Measurements from ENCODE around the gene KRT83. TPM values are rescaled to one million over a fixed set of nuclear protein-coding genes. Genes with fewer than 3 reads are reported as not detected.
A peak's percentile ranks its signal among the peaks of the same experiment; 100 is the strongest.

Gene KRT83
- total and polyA plus RNA-seq, 2 of the 13 experiments (the other 11 are each of a cell fraction or from before 2014, with no cell fraction given), result not detected

DNA sequence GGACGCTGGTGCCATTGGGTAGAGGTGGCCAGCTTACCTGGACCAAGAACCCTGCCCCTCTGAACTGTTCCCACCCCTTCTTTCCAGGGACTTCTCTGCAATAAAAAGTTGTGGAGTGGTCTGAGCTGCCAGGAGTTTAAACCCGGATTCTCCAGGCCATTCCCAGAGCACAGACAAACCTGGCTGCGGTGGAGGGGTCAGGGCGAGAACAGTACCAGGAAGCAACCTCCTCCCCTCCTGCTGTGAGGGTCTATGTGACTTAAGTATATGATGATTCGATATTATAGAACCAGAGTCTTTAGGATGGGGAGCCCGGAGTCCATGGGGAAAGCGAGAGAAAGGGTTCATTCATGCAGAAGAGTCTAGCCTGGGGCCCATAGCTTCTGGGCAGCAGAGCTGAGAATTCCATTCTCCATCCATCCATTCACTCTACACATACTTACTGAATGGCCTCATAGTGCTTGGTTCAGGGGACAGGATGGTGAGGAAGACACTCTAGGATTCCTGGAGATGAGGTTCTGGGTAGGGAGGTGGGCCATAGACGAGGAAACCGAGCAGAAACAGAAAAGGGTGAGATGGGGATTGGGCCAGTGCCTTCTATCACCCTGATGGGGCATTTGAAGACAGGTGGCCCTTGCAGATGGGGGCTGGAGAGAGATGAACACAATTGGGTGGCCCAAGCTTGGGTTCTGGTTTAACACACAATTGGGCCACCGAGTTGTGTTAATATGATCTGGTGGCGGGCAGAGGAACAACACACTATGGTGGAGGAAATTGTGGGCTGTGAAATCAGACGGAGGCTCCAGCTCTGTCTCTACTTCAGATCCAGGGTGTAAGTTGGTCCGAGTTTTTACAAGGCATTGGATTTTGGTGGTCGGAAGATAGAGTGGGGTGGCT lies 41.5 kb downstream of the KRT83 start:
- no peaks in the 10 kb centered on the region for H3K9me3 ChIP-seq (ENCODE audit: low read length)
- ChIA-PET POLR2A (no interaction called here), CTCF (ENCODE audit: low intra/inter-chr PET ratio, low total read pairs) (interaction anchor here (1.5 to 1.8 kb wide), 2 partner anchors 48 to 58 kb away, joined by 3 to 4 read pairs; no protein-coding TSS in a partner anchor)
- intact Hi-C loops (cut with micrococcal nuclease; ENCODE audit: unreplicated experiment), result no loop called here
- no peak for TF ChIP-seq AHR (CRISPR knock-in tag; IDR thresholded peaks at IDR 0.05)
- 0 out of 2 replicates have a peak, but pooled peaks have one; percentile 3 for TF ChIP-seq JUND (CRISPR knock-in tag; IDR thresholded peaks at IDR 0.05)
- peaks cover 4 to 32% of the 10 kb centered on the region in 2 experiments; a peak in 2 of 5 replicates for H3K27me3 ChIP-seq (ENCODE audit: control insufficient read depth in 1 of 2, insufficient read depth in 2 of 2, low read length in 2 of 2)
- no peaks in the 10 kb centered on the region for H4K20me1 ChIP-seq (ENCODE audit: insufficient read depth, low read length)
- DNase-seq (ENCODE audit: low spot score) (no peak), ATAC-seq (no peak), FAIRE-seq (no peak)
- no peak overlapping the region for H3K4me3 ChIP-seq (replicated peaks in 1 of 3; ENCODE audit: insufficient read depth in 1 of 3, low read depth in 2 of 3, low read length in 3 of 3)
- no peak overlapping the region for H3K4me2 ChIP-seq (ENCODE audit: low read depth, low read length)
- 56% methylated on average over 14 of the region's 14 CpGs for WGBS (ENCODE audit: low lambda C conversion rate)
- in situ Hi-C loops (cut with HindIII; ENCODE audit: extremely low pct_ligation_motif_present, low pct_unique_long_range_greater_than_20kb), result no loop called here
- no peak overlapping the region for H2AFZ ChIP-seq (ENCODE audit: low read length)
- H3K4me1 ChIP-seq (ENCODE audit: insufficient read depth, low read length), result peaks cover 36% of the 10 kb centered on the region
- no peaks in the 10 kb centered on the region for H3K36me3 ChIP-seq (replicated peaks in 1 of 2; ENCODE audit: control insufficient read depth in 1 of 2, insufficient read depth in 2 of 2, low read length in 2 of 2)
- H3K9ac ChIP-seq (ENCODE audit: insufficient read depth, low read depth, low read length), result no peak overlapping the region
- BruUV-seq (replicated peaks), result no TSS peak
- no peaks in the 10 kb centered on the region for H3K79me2 ChIP-seq (ENCODE audit: insufficient read depth, low read length)
- H3K27ac ChIP-seq (ENCODE audit: extremely low read length, insufficient read depth, low read length), result no peak overlapping the region

DNA sequence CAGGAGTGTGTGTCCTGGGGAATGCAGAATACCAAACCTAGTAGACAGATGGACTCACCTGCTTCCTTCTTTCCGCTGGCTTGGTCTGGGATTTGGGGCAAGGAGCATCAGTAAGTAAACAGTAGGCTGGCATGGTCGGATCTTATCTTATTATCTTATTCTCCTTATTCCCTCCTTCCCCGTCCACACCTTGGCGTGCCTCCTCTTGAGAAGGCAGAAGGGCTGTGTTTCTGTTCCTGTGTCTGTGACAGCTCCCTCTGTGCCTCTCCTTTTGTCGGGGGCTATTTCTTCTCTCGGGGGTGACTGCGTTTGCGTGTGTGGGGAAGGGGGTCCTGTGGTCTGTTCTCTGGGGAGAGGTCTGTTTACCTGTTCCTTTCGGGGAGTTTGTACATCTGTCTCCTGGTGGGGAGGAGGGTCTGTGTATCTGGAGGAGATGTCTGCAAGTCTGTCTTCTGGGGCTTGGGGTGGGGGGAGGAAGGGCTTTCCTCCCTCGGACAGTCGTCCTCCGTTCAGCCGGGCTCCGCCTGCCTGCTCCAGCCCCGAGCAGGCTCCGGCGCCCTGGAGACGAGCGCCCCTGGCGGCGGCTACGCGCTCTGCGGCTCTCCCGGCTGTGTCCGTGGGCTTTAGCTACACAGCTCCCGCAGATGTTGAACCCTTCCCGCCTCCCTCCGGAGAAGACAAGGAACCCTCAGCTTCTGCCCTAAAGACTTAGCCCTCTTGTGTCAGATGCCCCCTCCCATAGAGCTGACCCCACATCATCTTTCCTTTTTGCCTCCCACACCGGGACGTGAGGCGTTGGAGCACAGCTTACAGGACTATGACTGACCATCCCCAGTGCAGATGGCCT lies 42.4 kb downstream of the KRT83 start:
- H4K20me1 ChIP-seq (ENCODE audit: insufficient read depth, low read length), result no peaks in the 10 kb centered on the region
- H2AFZ ChIP-seq (ENCODE audit: low read length), result no peak overlapping the region
- peak overlapping the region; percentile 36; the same call in 1 of the 2 replicates for H3K4me2 ChIP-seq (ENCODE audit: low read depth, low read length)
- no TSS peak for BruUV-seq (replicated peaks)
- H3K9ac ChIP-seq (ENCODE audit: insufficient read depth, low read depth, low read length), result no peak overlapping the region
- no peak overlapping the region; a peak in 1 of 6 replicates for H3K4me3 ChIP-seq (replicated peaks in 1 of 3; ENCODE audit: insufficient read depth in 1 of 3, low read depth in 2 of 3, low read length in 3 of 3)
- no peaks in the 10 kb centered on the region for H3K79me2 ChIP-seq (ENCODE audit: insufficient read depth, low read length)
- peaks cover 4 to 34% of the 10 kb centered on the region in 2 experiments; a peak in 2 of 5 replicates for H3K27me3 ChIP-seq (ENCODE audit: control insufficient read depth in 1 of 2, insufficient read depth in 2 of 2, low read length in 2 of 2)
- H3K27ac ChIP-seq (ENCODE audit: extremely low read length, insufficient read depth, low read length), result no peak overlapping the region
- H3K9me3 ChIP-seq (ENCODE audit: low read length), result no peaks in the 10 kb centered on the region
- ChIA-PET CTCF (ENCODE audit: low intra/inter-chr PET ratio, low total read pairs) (interaction anchor here (1.8 kb wide), 1 partner anchor 57 kb away, joined by 4 read pairs; no protein-coding TSS in a partner anchor), POLR2A (no interaction called here)
- DNase-seq (ENCODE audit: low spot score), result peak; percentile 21
- 29% methylated on average over 16 of the region's 32 CpGs for WGBS (ENCODE audit: low lambda C conversion rate)
- peak; percentile 98 for ATAC-seq
- no peaks in the 10 kb centered on the region for H3K36me3 ChIP-seq (replicated peaks in 1 of 2; ENCODE audit: control insufficient read depth in 1 of 2, insufficient read depth in 2 of 2, low read length in 2 of 2)
- intact Hi-C loops (cut with micrococcal nuclease; ENCODE audit: unreplicated experiment) (no loop called here), in situ Hi-C loops (cut with HindIII; ENCODE audit: extremely low pct_ligation_motif_present, low pct_unique_long_range_greater_than_20kb) (no loop called here)
- FAIRE-seq, result no peak
- H3K4me1 ChIP-seq (ENCODE audit: insufficient read depth, low read length), result peaks cover 36% of the 10 kb centered on the region
- TF ChIP-seq, protein P1, sequence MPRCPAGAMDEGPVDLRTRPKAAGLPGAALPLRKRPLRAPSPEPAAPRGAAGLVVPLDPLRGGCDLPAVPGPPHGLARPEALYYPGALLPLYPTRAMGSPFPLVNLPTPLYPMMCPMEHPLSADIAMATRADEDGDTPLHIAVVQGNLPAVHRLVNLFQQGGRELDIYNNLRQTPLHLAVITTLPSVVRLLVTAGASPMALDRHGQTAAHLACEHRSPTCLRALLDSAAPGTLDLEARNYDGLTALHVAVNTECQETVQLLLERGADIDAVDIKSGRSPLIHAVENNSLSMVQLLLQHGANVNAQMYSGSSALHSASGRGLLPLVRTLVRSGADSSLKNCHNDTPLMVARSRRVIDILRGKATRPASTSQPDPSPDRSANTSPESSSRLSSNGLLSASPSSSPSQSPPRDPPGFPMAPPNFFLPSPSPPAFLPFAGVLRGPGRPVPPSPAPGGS (CRISPR knock-in tag; IDR thresholded peaks at IDR 0.05), result no peak
- TF ChIP-seq ZNF326 (CRISPR knock-in tag; IDR thresholded peaks at IDR 0.05; ENCODE audit: borderline replicate concordance) (no peak), GABPB1 (CRISPR knock-in tag; IDR thresholded peaks at IDR 0.05) (peak; percentile 53; the same call in 1 of the 2 replicates), ZNF672 (CRISPR knock-in tag; IDR thresholded peaks at IDR 0.05) (no peak), YY1 (IDR thresholded peaks at IDR 0.05; ENCODE audit: insufficient read depth, insufficient replicate concordance, low read depth, low read length) (peak; percentile 32), STAG1 (CRISPR knock-in tag; IDR thresholded peaks at IDR 0.05) (peak; percentile 67)
- TF ChIP-seq, protein P2, sequence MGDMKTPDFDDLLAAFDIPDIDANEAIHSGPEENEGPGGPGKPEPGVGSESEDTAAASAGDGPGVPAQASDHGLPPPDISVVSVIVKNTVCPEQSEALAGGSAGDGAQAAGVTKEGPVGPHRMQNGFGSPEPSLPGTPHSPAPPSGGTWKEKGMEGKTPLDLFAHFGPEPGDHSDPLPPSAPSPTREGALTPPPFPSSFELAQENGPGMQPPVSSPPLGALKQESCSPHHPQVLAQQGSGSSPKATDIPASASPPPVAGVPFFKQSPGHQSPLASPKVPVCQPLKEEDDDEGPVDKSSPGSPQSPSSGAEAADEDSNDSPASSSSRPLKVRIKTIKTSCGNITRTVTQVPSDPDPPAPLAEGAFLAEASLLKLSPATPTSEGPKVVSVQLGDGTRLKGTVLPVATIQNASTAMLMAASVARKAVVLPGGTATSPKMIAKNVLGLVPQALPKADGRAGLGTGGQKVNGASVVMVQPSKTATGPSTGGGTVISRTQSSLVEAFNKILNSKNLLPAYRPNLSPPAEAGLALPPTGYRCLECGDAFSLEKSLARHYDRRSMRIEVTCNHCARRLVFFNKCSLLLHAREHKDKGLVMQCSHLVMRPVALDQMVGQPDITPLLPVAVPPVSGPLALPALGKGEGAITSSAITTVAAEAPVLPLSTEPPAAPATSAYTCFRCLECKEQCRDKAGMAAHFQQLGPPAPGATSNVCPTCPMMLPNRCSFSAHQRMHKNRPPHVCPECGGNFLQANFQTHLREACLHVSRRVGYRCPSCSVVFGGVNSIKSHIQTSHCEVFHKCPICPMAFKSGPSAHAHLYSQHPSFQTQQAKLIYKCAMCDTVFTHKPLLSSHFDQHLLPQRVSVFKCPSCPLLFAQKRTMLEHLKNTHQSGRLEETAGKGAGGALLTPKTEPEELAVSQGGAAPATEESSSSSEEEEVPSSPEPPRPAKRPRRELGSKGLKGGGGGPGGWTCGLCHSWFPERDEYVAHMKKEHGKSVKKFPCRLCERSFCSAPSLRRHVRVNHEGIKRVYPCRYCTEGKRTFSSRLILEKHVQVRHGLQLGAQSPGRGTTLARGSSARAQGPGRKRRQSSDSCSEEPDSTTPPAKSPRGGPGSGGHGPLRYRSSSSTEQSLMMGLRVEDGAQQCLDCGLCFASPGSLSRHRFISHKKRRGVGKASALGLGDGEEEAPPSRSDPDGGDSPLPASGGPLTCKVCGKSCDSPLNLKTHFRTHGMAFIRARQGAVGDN (CRISPR knock-in tag; IDR thresholded peaks at IDR 0.05), result peak; percentile 36; the same call in 1 of the 2 replicates

Measured in HepG2 (cell line).